ENCODE results near the gene AQP1. TPM values are rescaled to one million over a fixed set of nuclear protein-coding genes. Genes with fewer than 3 reads are reported as not detected.

Gene AQP1
- total RNA-seq, 1 experiment from 2014 or later: 0.15 TPM

- H3K27ac Mint-ChIP-seq: no peak overlapping the region
- no peak overlapping the region for H2BK12ac ChIP-seq (ENCODE audit: insufficient read length, low read depth, low read length)
- no peak overlapping the region for H2BK5ac ChIP-seq (ENCODE audit: insufficient read length, low read length)
- no peaks in the 10 kb centered on the region for H3K9me3 Mint-ChIP-seq
- H2BK120ac ChIP-seq (ENCODE audit: low read depth, low read length, poor library complexity, severe bottlenecking): no peak overlapping the region
- no peak overlapping the region for H2BK15ac ChIP-seq (ENCODE audit: low read depth, low read length)
- no peak overlapping the region for H4K5ac ChIP-seq (ENCODE audit: insufficient read length, low read depth, low read length)
- no CpG with 5 or more reads among the region's 1 CpG for WGBS (ENCODE audit: extremely low coverage, insufficient read length, low lambda C conversion rate)
- no peak overlapping the region for H3K9ac ChIP-seq (ENCODE audit: extremely low read depth, insufficient read length, low read length)
- no peaks in the 10 kb centered on the region for H3K36me3 Mint-ChIP-seq (ENCODE audit: insufficient read depth in 1 of 3, low read depth in 3 of 3)
- no peak overlapping the region for H3K23ac ChIP-seq (ENCODE audit: insufficient read length, low read depth, low read length)
- no peaks in the 10 kb centered on the region for H3K9me3 ChIP-seq (ENCODE audit: control insufficient read depth, low read depth, low read length)
- no peak overlapping the region for H3K4ac ChIP-seq (ENCODE audit: low read depth, low read length)
- no peaks in the 10 kb centered on the region for H3K79me2 ChIP-seq (ENCODE audit: insufficient read depth, low read length)
- no peak overlapping the region for H3K56ac ChIP-seq (ENCODE audit: insufficient read length, low read depth, low read length)
- no peak overlapping the region for H4K91ac ChIP-seq (ENCODE audit: insufficient read length, low read depth, low read length)
- no peak overlapping the region for H3K4me2 ChIP-seq (ENCODE audit: insufficient read depth, insufficient read length, low read length)
- no peak overlapping the region for H2AFZ ChIP-seq (ENCODE audit: low read length)
- no peak overlapping the region for H3K14ac ChIP-seq (ENCODE audit: insufficient read depth, low read length)
- H2BK20ac ChIP-seq (ENCODE audit: low read depth, low read length, poor library complexity, severe bottlenecking): no peak overlapping the region
- no peak for TF ChIP-seq CTCF (conservative IDR thresholded peaks at IDR 0.05)
- H4K20me1 ChIP-seq (ENCODE audit: control insufficient read depth, insufficient read depth, insufficient read length): no peaks in the 10 kb centered on the region
- peaks cover 2% of the 10 kb centered on the region; the same call in 1 of the 2 replicates for H3K27me3 Mint-ChIP-seq (ENCODE audit: low read depth)
- no peaks in the 10 kb centered on the region for H3K23me2 ChIP-seq (ENCODE audit: insufficient read length, low read depth, low read length, poor library complexity, severe bottlenecking)
- no peak overlapping the region for H3K4me3 Mint-ChIP-seq
- H3K18ac ChIP-seq (ENCODE audit: insufficient read length, low read depth, low read length): no peak overlapping the region
- no peak overlapping the region for H2AK5ac ChIP-seq (ENCODE audit: insufficient read length, low read length)
- no peaks in the 10 kb centered on the region for H3K79me1 ChIP-seq (ENCODE audit: insufficient read depth, low read depth, low read length, poor library complexity, severe bottlenecking)
- no peak for DNase-seq
- H3K27me3 ChIP-seq (ENCODE audit: insufficient read depth, low read length): no peaks in the 10 kb centered on the region
- H3K27ac ChIP-seq (ENCODE audit: insufficient read length, low read depth, low read length): no peak overlapping the region
- H3K4me1 ChIP-seq (ENCODE audit: insufficient read depth, low read length): no peaks in the 10 kb centered on the region
- no peak overlapping the region for H3T11ph ChIP-seq (ENCODE audit: low read length)
- H3K4me1 Mint-ChIP-seq: peaks cover 2 to 4% of the 10 kb centered on the region in 2 experiments; a peak in 1 of 4 replicates
- H4K8ac ChIP-seq (replicated peaks; ENCODE audit: insufficient read length, low read depth, low read length): no peak overlapping the region
Observed at GRCh38 chr7:30867483-30867882, 44.2 kb upstream of the AQP1 start.

All from H9 (cell line).